ENCODE data around the gene RPL27A.

DNA sequence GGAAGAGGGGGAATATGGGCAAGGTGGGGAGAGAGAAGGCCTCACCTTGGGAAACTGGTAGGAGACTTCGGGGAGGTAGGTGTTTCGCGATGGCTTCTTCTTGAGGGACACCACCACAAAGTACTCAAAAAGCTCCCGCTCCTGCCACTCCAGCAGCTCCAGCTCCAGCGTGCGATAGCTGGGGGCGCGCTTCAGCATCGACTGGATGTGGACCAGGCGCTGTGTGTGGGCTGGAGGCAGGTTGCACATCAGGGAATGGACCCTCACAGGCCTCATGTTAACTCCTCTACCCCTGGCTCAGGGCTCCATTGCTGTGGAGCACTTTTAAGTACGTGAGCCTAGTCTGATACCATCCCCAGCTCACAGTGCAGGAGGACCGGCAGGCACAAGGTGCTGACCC lies 29.9 kb downstream of the RPL27A start:
- TF ChIP-seq, protein P1, sequence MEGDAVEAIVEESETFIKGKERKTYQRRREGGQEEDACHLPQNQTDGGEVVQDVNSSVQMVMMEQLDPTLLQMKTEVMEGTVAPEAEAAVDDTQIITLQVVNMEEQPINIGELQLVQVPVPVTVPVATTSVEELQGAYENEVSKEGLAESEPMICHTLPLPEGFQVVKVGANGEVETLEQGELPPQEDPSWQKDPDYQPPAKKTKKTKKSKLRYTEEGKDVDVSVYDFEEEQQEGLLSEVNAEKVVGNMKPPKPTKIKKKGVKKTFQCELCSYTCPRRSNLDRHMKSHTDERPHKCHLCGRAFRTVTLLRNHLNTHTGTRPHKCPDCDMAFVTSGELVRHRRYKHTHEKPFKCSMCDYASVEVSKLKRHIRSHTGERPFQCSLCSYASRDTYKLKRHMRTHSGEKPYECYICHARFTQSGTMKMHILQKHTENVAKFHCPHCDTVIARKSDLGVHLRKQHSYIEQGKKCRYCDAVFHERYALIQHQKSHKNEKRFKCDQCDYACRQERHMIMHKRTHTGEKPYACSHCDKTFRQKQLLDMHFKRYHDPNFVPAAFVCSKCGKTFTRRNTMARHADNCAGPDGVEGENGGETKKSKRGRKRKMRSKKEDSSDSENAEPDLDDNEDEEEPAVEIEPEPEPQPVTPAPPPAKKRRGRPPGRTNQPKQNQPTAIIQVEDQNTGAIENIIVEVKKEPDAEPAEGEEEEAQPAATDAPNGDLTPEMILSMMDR (IDR thresholded peaks at IDR 0.05), result no peak
- no peak for TF ChIP-seq POLR2A (IDR thresholded peaks at IDR 0.05)
